HCT116 (cell line): ENCODE measurements around the gene RASGRF1.

Experiments used
- CEBPB ChIP-seq: IDR thresholded peaks from 2 replicates; pipeline ENCODE4 v1.6.1; 2012; ENCODE audit warnings: low read depth
- EZH2phosphoT487 ChIP-seq: fragments of 200-600 bp; IDR thresholded peaks from 2 replicates; pipeline ENCODE4 v1.6.1; 2018; ENCODE audit warnings: antibody characterized with exemption, borderline replicate concordance
- POLR2A ChIP-seq: IDR thresholded peaks from 2 replicates; pipeline ENCODE4 v1.7.0; 2011; ENCODE audit warnings: borderline replicate concordance; ENCODE audit not compliant: insufficient read depth, insufficient read length; ENCODE audit errors: extremely low read depth
- POLR2AphosphoS5 ChIP-seq: IDR thresholded peaks from 2 replicates; pipeline ENCODE4 v1.6.1; 2011; ENCODE audit warnings: mild to moderate bottlenecking, low read depth, low read length, moderate library complexity
- ZNF274 ChIP-seq: fragments of 200-500 bp; sonication (Bioruptor generic); IDR thresholded peaks from 2 replicates; pipeline ENCODE4 v1.6.1; 2014; ENCODE audit warnings: mild to moderate bottlenecking, low read depth, low read length, inconsistent platforms
- TF ChIP-seq, protein P1 (sequence below), 3 experiments: fragments of 200-600 bp in 1 of 3; sonication (generic) in 1 of 3; IDR thresholded peaks in 2 of 3; conservative IDR thresholded peaks in 1 of 3; 2 replicates each; pipeline ENCODE4 v1.5.1; 2012 to 2017; ENCODE audit warnings: low read depth in 2 of 3, low read length in 2 of 3, antibody characterized with exemption in 1 of 3, borderline replicate concordance in 1 of 3, control low read depth in 1 of 3, mild to moderate bottlenecking in 1 of 3, mixed read lengths in 1 of 3, mixed run types in 1 of 3, moderate library complexity in 1 of 3; ENCODE audit not compliant: insufficient read depth in 1 of 3
- TF ChIP-seq, protein P2 (sequence below): IDR thresholded peaks from 2 replicates; pipeline ENCODE4 v1.6.1; 2012

DNA sequence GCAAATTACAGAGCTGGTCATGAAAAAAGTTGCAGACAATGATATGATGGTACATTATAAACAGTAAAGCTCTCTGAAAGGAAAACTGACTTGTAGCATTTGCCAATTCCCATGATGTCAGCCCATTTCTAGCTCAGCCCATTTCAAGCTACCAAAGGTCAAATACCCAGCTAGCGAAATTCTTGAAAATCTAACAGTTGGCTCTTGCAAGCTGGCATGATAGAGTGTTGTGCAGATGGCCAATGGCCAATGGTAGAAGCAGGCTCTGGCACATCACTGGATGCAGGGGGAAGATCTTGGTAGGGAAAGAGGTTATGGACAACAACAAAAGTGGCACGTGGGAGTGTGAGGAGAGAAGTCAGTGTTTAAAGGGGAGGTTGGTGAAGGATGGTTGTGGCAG lies 36.7 kb downstream of the RASGRF1 start:
- TF ChIP-seq POLR2AphosphoS5, result no peak
- no peak for TF ChIP-seq EZH2phosphoT487
- TF ChIP-seq, protein P1, sequence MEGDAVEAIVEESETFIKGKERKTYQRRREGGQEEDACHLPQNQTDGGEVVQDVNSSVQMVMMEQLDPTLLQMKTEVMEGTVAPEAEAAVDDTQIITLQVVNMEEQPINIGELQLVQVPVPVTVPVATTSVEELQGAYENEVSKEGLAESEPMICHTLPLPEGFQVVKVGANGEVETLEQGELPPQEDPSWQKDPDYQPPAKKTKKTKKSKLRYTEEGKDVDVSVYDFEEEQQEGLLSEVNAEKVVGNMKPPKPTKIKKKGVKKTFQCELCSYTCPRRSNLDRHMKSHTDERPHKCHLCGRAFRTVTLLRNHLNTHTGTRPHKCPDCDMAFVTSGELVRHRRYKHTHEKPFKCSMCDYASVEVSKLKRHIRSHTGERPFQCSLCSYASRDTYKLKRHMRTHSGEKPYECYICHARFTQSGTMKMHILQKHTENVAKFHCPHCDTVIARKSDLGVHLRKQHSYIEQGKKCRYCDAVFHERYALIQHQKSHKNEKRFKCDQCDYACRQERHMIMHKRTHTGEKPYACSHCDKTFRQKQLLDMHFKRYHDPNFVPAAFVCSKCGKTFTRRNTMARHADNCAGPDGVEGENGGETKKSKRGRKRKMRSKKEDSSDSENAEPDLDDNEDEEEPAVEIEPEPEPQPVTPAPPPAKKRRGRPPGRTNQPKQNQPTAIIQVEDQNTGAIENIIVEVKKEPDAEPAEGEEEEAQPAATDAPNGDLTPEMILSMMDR (IDR thresholded peaks at IDR 0.05 in 2 of 3, conservative IDR thresholded peaks at IDR 0.05 in 1 of 3; ENCODE audit: borderline replicate concordance in 1 of 3, insufficient read depth in 1 of 3, low read depth in 2 of 3, low read length in 2 of 3), result no peak
- no peak for TF ChIP-seq CEBPB
- TF ChIP-seq POLR2A, result no peak
- TF ChIP-seq ZNF274, result no peak
- TF ChIP-seq, protein P2, sequence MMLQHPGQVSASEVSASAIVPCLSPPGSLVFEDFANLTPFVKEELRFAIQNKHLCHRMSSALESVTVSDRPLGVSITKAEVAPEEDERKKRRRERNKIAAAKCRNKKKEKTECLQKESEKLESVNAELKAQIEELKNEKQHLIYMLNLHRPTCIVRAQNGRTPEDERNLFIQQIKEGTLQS, result no peak
